GM04503 (cell line): ENCODE results near the gene MRGPRF.

ENCODE experiments used
- DNase-seq: peaks from one replicate; pipeline ENCODE4 v3.0.0-alpha.2; 2012; ENCODE audit warnings: low read depth

The MRGPRF gene, protein sequence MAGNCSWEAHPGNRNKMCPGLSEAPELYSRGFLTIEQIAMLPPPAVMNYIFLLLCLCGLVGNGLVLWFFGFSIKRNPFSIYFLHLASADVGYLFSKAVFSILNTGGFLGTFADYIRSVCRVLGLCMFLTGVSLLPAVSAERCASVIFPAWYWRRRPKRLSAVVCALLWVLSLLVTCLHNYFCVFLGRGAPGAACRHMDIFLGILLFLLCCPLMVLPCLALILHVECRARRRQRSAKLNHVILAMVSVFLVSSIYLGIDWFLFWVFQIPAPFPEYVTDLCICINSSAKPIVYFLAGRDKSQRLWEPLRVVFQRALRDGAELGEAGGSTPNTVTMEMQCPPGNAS

GRCh38 chr11:69013009-69013951, at the start of gene MRGPRF:
Gene MRGPRF (minus strand): TSS chr11:69013246. CDS start chr11:69009901, 3,345 bp downstream.
- DNase-seq = no peak

DNA sequence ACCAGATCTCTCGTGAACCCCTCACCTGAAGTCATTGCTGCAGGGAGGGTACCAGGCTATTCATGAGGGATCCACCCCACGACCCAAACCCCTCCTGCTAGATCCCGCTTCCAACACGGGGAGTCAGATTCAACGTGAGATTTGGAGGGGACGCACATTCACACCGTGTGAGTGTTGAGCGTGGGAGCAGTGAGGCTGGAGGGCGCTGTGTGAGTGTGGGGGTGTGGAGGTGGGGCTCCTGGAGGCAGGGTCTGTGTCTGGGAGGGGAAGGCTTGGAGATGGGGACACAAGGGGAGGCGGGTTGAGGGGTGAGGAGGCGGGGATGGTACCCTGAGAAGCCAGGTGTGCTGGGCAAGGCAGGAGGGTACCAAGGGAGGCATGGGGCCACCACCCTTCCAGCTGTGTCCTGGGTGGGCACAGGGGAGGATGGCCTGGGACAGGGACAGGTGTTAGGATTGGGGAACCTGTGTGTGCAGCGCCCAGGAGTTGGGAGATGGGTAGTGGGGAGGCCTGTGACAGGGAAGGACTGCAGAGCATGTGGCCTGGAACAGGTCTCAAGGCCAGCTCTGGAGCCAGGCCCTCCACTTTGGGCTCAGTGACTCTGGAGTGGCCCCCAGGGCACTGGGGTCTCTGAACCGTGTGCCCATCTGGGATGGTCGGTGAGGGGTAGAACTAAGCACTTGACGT, 49.3 kb upstream of the MRGPRF start:
- DNase-seq = no peak

DNA sequence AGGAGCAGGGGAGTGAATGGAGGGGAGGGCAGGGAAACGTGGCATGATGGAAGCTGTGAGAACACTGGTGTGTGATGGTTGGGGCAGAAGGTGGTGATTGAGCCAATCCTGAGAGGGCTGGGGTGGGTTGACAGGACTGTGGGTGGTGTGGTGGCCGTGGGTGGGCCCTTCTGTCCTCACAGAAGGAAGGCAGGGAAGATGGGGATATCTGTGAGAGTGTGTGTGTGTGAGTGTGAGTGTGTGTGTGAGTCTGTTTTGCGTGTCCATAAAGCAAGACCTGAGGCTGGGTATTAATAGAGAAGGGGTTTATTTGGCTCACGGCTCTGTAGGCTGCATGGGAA, 48.6 kb upstream of the MRGPRF start:
- DNase-seq = no peak

DNA sequence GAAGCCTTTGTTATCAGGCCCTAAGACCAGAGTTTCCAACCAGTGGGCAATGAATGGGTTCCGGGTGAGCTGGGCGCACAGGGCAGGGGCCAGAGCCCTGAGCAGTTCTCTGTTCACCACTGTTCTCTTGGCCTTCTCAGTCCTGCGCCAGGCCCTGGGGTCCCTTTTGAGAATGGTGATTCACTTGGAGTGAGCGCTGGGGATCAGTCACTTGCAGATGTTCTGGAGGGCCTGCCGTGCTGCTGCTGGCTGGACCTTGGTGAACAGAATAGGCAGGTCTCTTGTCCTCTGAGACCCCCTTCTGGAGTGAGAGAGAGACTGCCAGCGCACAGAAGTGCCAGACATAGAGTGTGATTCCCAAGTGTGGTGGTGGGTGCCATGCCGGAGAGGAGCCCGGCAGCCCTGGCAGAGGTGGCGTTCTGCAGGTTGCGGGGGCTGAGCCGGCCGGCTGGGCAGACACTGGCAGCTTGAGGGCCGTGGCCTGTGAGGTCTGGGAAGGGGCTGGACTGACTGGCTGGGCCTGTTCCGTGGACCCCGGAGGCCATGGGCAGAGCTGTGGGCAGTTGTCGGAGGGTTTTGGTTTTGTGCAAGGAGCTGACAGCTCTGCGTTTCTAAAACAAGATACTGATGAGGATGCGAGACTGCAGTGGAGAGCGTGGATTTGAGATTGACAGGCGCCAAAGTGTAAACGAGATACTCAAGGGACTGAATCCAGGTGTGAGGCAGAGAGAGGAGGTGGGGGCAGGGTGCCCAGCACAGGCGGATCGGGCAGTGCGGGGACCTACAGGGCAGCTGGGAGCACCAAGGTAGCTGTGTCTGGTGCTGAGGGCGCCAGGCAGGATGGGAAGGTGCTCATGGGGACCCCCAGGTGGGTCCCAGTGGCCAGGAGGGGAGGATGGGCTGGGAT, 48.0 kb upstream of the MRGPRF start:
- DNase-seq = no peak

- DNase-seq = no peak
Observed at GRCh38 chr11:69059985-69060384, 46.9 kb upstream of the MRGPRF start.

- no peak for DNase-seq
Observed at GRCh38 chr11:69059429-69059828, 46.4 kb upstream of the MRGPRF start.

DNA sequence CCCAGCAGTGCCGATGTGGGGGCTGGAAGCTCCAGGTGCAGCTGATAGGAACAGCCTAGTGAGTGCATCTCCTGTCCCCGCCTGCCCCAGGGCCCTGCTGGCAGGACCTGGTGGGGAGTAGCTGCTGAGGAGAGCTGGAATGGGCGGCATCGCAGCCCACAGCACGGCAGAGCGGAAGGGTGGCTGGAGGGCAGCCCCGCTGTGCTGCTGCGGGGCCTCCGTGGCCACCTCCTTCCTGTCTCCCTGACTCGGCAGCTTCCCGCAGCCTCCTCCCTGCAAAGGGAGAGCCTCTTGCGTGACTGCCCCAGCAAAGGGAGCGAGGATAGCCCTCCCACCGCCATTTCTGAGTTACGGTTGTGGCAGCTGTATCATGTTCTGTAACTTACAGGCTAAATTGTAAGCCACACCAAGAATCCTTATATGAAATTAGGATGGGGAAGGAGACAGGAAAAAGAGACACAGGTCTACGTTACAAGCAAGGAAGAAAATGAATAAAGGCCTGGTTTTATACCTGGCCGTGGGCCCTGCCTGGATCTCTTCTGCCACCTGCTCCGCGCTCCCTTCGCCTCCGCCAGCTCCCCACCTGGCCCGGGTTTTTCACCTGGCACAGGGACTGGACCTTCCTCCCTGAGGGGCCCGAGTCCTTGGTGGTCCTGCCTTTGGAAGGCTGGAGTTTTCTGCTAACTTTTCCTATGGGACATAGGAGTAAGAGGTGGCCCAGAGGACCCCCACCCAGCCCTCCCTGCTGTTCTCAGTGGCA, 45.6 kb upstream of the MRGPRF start:
- DNase-seq = no peak

DNA sequence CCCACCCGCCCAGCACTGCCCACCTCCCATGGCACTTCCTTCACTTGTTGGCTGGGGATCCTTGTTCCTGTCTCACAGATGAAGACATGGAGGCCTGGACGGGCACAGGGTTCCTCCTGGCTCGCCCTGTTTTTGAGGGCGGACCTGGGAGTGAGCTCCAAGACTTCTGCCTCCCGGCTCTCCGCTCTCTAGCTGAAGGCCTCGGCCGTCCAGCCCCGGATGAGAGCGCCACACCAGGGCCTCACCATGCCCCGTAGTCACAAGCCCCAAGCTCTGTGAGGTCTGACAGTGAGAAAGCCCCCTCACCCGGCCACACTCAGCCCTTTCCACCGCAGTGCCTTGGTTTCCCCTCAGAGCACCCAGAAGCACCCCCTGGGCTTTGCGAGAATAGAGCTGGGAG, 44.8 kb upstream of the MRGPRF start:
- DNase-seq = no peak

DNA sequence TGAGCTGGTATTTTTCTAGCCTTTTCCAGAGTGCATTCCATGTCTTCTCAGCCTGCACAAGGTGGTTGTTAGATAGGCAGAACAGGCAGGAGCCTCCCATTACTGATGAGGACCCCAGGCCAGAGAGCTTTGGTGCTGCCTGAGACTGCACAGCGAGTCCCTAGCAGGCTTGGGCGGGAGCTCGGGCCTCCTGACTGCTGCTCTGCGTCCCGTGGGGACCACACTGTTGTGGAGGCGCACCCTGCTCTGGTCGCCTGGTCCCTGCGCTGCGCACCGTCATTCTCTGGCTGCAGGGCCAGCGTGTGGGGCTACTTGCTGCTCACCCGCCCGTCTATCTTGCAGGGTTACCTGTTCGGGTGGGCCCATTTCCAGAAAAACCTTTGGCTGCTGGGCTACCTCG, 44.2 kb upstream of the MRGPRF start:
- no peak for DNase-seq

GRCh38 chr11:69055598-69056516, 42.8 kb upstream of the MRGPRF start:
- DNase-seq = no peak

DNA sequence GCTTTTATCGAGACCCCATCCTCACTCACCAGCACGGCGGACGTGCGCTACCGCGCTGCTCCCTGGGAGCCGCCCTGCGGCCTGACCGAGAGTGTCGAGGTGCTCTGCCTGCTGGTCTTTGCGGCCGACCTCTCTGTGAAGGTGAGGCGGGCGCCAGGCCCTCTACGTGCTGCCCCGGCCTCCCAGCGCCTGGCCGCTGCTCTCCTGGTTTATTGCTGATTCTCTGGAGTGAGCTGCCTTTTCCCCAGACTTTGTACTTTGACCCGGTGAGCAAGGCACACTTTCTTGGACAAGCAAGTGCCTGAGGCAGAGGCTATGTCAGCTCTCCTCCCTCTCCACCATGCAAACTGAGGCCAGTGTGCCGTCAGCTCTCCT, 42.2 kb upstream of the MRGPRF start:
- DNase-seq = no peak

GRCh38 chr11:69054397-69055211, 41.6 kb upstream of the MRGPRF start:
- DNase-seq = no peak

- DNase-seq = no peak
Observed at GRCh38 chr11:69053546-69054396, 40.7 kb upstream of the MRGPRF start.

GRCh38 chr11:69053169-69053477, 40.1 kb upstream of the MRGPRF start:
- no peak for DNase-seq

DNA sequence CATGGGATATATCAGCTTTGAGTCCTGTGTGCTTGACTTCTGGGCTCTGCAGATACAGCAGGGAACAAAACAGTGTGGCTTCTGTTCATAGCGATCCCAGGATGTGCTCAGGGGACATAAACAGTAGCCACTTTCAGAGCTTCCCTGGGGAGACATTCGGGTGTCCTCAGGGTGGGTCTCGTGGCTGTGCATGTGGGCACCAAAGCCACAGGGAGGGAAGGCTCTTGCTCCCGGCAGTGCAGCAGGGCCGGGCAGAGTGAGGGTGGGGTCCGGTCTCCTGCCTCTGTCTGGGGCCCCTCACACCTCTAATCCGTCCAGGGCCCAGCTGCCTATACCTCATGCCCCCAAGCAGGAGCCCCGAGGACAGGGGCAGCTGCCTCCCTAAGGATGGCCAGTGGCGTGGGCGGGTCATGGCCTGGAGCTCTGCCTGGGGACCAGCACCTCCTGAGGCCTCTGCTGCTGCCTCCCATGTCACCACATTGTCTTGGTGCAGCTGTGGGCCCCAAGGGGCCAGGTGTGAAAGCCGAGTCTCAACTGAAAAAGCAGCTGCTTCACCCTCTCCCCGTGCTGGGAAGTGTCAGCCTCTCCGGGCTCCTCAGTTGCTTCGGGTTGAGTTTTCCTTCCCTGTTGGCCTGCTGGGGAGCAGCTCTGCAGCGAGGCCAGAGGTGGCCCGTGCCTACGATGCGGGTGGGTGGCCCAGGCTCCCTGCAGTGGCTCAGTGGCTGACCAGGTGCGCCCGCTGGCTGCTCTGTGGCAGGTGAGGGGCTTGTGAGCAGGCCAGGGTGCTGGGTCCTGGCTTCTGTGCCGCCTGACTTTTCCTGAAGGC, 39.5 kb upstream of the MRGPRF start:
- no peak for DNase-seq

GRCh38 chr11:69051381-69052342, 38.6 kb upstream of the MRGPRF start:
- DNase-seq = no peak
